NCI-H748 (cell line): Measurements from ENCODE around the gene RHOT2.
A peak's percentile ranks its signal among the peaks of the same experiment; 100 is the strongest.

Source experiments
- DNase-seq: peaks from one replicate; lab custom pipeline; 2025; ENCODE audit not compliant: unreplicated experiment; lab: John Stamatoyannopoulos, UW

RHOT2 gene

GRCh38 chr16:712740-713250 lies 44.9 kb downstream of the RHOT2 start:
- DNase-seq, result peak; percentile 44

DNA sequence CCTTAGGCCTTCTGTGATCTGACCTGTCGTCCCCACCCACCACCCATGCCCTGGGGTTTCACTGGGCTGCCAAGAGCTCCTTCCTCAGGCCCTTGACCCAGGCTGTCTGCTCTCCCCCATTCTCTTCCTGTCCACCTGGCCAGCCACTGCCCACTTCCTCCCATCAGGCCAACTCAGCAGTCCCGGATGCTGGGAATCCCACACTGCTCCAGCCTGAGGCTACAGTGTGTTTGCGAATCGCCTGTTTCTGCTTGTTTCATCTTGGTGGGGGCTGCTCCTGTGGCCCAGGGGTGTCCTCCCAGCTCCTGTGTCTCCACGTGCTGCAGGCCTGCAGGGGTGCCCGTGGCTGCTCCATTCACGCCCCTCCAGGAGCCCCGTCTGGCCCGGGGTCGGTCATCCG lies 46.1 kb downstream of the RHOT2 start:
- DNase-seq, result no peak

DNA sequence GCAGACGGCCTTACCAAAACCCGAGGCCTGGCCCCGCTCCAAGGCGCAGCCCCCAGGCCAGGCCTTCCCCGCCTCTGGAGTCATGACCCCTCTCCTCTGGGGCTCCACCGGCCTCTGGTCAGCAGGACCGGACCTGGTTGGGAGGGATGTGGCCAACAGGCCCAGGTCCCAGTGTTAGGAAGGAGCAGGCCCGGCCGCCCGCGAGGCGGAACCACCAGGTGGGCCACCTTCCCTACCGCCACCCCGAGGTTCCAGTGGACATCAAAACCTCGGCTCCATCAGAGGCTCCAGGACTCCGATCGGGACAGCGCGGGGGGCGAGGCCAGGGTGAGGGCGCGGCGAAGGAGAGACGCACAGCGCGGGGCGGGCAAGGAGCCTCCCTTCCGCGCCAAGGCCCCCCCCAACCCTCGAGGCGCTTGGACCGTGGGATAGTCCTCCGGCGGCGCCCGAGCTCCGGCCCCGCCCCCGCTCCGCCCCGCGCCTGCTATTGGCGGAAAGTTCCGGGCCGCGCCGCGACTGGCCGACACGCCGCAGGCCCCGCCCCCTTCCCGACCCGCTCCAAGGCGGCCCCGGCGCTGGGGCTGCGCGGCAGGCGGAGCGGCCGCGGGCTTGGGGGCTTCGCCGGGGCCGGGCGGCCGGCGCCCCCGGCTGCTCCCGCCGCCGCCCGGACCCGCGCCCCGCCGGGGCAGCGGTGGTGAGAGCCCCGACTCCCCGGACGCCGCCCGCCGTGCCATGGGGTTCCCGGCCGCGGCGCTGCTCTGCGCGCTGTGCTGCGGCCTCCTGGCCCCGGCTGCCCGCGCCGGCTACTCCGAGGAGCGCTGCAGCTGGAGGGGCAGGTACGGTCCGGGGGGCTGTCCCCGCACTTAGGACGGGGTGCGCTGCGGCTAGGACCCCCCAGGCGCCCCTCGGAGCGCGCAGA lies 46.9 kb downstream of the RHOT2 start, which contains the start of gene METRN:
TSS of gene METRN (plus strand) at position 561 of the 919 bp plus-strand sequence. CDS start at position 733, 172 bp downstream.
- peak; percentile 80 for DNase-seq

DNA sequence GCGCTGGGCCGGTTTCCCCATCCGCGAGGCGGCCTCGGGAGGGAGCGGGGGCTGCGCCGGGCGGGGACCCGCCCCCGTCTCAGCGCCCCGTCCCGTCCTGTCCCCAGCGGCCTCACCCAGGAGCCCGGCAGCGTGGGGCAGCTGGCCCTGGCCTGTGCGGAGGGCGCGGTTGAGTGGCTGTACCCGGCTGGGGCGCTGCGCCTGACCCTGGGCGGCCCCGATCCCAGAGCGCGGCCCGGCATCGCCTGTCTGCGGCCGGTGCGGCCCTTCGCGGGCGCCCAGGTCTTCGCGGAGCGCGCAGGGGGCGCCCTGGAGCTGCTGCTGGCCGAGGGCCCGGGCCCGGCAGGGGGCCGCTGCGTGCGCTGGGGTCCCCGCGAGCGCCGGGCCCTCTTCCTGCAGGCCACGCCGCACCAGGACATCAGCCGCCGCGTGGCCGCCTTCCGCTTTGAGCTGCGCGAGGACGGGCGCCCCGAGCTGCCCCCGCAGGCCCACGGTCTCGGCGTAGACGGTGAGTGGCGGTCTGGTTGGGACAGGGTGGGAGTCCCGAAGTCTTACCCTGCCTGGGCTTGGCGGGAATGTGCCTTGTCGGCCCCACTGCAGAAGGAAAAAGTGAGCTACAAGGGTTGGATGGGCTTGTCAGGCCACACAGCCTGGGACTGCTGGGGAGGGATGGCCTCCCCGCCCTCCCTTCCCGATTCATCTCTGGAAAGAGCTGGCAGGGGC lies 47.7 kb downstream of the RHOT2 start:
- DNase-seq, result peak; percentile 37

DNA sequence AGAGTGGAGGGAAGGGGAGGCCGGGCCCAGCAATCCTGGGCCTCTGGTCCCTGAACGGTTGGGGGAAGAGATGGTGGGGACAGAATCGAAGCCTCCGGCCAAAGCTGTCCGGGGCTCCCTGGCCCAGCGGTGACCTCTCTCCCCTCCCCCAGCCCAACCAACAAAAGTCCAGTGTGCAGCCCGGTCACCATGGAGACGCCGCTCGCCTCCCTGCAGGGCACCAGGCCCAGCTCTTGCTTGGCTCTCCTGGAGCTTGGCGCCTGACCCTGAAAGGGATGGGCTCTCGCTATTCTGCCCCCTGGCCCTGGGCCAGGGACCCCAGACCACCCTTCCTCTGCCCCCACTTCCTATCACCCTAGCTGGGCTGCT lies 48.3 kb downstream of the RHOT2 start:
- DNase-seq, result peak; percentile 55

DNA sequence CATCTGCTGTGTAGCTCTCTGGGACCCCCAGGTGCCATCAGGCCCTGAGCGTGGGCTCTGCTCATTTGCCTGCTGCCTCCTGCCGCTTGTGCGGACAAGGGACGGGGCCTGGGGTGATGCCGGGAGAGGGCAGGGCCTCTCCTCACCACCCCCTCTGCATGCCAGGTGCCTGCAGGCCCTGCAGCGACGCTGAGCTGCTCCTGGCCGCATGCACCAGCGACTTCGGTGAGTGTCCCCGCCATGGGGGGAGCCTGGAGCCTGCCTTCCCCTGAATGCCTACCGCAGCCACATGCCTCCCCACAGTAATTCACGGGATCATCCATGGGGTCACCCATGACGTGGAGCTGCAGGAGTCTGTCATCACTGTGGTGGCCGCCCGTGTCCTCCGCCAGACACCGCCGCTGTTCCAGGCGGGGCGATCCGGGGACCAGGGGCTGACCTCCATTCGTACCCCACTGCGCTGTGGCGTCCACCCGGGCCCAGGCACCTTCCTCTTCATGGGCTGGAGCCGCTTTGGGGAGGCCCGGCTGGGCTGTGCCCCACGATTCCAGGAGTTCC lies 48.9 kb downstream of the RHOT2 start:
- no peak for DNase-seq

DNA sequence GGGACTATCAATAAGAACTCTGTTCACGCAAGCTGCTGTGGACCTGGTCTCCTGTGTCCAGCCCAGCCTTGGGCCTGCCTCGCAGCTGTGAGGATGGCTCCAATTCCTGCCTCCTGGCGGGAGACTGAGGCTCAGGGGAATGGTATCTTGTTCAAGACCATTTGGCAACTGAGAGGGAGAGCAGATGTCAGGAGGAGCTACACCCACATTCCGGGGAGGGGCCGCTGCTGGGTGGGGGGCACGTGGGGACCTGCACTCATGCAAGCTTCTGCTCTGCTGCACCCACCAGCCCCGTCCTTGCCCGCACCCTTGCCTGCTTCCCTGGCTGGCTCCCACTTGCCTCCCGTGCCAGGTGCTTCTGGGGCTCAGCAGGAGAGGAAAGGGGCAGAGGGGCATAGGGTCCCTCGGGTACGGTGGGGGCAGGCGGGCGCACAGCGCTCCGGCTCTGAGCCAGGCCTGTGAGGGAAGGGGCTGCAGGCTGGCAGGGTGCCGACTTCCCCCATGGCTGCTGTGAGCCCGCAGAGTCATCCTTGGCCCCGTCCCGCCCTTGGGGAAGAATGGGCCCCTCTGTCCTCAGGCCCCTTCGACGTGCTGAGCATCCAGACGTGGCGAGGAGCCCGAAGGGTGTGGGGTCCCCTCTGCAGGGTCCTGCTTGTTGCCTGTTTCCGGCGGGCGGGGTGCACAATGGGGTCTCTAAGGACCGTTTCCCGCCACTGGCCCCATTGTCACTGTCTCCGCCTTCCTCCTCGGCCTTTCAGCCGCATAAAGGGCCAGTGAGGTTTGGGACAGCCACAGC lies 49.7 kb downstream of the RHOT2 start:
- no peak for DNase-seq

DNA sequence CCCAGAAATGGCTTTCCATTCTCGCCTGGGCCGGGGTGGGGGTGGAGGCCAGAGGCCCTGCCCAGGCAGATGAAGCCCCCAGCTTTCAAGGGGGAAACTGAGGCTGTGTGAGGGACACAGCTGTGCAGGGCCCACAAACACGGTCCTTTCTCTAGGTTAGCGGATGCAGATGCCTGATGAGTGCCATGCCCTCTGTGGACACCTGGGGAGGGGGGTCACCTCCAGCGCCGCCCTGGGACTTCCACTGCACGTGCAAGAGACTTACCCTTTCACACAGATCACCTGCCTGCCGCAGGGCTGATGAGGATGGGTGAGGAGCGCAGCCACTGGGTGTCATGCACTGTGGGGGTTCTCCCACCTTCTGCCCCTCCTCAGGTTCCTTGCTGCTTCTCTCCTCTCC lies 50.5 kb downstream of the RHOT2 start:
- DNase-seq, result no peak

DNA sequence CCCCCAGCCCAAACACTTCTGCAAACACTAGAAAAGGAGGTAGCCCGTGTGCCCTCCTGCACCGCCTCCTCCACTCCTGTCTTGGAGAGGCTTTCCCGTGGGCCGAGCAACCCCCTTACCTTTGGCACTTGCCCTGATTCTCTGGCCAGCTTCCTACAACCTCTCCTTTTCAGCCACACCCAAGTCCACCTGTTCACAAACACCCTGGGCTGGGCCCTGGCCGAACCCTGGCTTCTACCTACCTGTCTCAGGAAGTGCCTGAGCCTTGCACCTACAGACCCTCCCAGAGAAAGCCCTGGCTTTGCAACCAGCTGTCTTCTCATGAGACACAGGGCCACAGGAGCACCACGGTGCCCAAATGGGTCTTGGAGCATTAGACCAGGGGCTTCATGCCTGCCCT lies 51.0 kb downstream of the RHOT2 start:
- no peak for DNase-seq

DNA sequence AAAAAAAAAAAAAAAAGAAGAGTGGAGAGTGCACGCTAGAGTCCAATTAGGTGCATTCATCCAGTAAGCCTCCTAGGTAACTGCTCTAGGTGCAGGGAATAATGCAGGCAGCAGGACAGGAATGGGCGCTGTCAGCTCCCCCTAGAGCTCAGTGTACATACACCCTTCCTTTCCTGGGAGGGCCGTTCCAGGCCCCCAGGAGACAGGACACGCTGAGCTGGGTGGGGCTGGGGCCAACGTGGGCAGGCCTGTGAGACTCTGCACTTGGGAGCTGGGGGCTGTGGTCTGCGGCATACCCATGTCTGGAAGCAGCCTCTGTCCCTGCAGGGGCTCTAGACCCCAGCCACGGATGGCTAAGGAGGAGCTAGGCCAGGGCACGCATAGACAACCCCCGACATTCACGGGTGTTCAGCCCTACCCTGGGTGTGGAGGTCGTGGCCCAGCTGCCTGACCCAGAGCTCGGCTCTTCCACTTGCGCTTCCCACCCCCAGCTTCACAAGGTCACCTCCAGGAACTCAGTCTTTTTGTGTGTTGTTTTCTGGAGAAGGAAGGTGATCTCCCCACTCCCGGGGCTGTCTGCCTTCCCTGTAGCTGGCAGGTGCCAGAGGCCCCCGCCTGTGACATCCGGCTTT lies 52.0 kb downstream of the RHOT2 start:
- peak; percentile 29 for DNase-seq

- peak; percentile 74 for DNase-seq
These were observed 52.6 kb downstream of the RHOT2 start for GRCh38 chr16:720447-720989.

- DNase-seq, result peak; percentile 91
These were observed 53.2 kb downstream of the RHOT2 start, which contains the start of gene ANTKMT for GRCh38 chr16:720990-721764. ANTKMT (plus strand) TSS chr16:721146; CDS start chr16:721275, 129 bp downstream.

GRCh38 chr16:721765-722540 lies 54.0 kb downstream of the RHOT2 start:
- peak; percentile 23 for DNase-seq

DNA sequence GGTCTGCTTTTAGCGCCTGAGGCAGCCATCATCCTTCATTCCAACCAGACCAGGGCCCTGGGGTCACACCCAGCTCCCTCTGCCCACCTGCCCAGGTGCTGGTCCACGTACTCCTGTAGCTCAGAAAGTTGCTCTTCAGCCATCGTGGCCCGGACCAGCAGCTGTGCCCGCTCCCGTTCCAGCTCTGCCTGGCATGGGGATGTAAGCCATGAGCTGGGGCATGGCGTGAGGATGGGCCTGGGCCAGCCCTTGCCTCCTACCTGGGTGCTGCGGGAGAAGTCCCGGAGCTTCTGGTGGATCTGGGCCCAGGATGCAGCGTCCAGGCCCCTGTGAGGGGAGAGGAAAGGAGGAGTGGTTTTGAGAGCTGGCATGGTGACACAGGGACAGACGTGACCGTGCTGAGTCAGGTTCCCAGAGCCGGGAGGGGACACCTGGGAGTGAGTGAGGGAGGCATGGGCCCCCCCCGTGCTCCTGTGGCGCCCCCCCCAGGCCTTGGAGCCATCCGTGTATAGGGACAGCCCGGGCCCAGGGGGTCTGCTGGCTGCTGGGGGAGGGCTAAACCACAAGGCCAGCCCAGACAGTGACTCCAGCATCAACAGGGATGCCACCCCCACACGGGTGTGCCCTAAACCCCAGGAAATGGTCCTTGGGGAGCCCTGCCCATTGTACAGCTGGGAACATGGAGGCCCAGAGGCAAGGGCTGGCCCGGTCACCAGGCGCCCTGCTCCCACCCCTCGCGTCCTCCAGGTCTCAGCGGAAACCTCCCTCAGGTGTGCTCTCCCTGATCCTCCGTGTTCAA lies 55.1 kb downstream of the RHOT2 start:
- DNase-seq, result no peak

GRCh38 chr16:723695-724094 lies 55.8 kb downstream of the RHOT2 start:
- DNase-seq, result no peak
